HG03139 (cell line): ENCODE measurements around the gene TTC23.

Experiments
- ATAC-seq: cut with Tn5 transposase; IDR thresholded peaks from one replicate; pipeline ENCODE4 v1.9.1; 2021; ENCODE audit not compliant: unreplicated experiment

Gene TTC23

DNA sequence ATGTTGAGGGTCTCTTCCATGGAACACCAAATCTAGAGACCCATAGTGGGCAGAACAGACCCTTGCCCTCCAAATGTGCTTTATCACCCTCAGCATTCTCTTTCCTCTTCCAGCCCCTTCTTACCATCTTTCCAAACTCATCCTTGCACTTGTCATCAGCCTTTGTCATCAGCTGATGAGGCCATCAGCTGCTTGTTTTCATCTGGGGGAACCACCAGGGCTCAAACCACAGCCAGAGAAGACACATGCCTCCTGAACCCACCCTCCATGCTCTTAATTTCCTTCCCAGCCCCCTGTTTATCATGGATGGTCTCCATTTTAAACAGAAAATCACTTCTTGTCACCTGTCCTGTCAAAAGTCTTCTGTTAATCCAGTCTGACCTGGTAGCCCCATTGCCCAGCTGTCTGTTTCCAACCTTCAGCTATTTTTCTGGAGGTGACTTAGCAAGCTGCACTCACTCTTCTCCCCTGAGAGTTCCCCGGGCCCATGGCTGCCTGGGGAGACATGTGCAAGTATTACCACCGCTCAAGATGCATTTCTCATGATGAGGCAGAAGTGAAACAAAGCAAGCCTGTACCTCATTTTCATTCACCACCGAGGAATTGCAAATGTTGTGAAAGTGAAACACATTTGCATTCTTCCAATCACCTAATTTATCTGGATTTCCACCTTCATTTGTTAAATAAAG is 159.2 kb downstream of the TTC23 start:
- ATAC-seq, result peak; percentile 100

GRCh38 chr15:99087405-99087943 is 161.9 kb downstream of the TTC23 start:
- ATAC-seq, result no peak

DNA sequence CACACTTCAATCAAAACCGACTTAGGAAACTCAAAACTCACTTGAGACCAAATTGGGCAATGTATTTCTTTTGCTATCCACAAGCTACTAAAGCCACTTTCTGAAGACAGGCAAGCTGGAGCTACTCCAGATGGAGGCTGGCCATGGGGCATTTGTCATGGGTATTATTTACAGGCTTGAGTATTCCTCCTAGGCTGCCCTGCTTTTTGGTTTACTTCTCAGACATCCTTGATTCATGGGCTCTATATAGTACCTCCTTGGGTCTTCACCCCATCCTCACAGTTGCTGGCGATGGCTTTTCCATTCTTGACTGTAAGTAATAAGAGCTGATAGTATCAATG is 163.1 kb downstream of the TTC23 start:
- no peak for ATAC-seq
